Dedifferentiated amniotic fluid mesenchymal stem cell (primary cell): Measurements from ENCODE around the gene STAM2.
A peak's percentile ranks its signal among the peaks of the same experiment; 100 is the strongest.
"Not testable (repeated sequence)": the region's sequence is repeated elsewhere in the genome, so short reads cannot be mapped to it uniquely, and the experiment has no call there.

Experiments used
- DNase-seq: peaks from one replicate; pipeline ENCODE4 v3.0.0-alpha.2; 2016; ENCODE audit errors: extremely low spot score

The STAM2 gene

DNA sequence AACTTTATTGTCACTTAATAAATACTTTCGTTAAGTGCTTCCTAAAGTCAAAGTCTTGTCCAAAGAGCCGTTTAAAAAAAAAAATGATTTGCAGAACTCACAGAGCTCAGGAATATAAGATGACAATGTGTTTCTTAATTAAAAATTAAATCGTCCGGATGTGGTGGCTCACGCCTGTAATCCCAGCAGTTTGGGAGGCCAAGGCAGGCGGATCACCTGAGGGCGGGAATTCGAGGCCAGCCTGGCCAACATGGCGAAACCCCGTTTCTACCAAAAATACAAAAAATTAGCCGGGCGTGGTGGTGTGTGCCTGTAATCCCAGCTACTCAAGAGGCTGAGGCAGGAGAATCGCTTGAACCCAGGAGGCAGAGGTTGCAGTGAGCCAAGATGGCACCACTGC, 68.4 kb downstream of the STAM2 start:
- DNase-seq = not testable (repeated sequence)

DNA sequence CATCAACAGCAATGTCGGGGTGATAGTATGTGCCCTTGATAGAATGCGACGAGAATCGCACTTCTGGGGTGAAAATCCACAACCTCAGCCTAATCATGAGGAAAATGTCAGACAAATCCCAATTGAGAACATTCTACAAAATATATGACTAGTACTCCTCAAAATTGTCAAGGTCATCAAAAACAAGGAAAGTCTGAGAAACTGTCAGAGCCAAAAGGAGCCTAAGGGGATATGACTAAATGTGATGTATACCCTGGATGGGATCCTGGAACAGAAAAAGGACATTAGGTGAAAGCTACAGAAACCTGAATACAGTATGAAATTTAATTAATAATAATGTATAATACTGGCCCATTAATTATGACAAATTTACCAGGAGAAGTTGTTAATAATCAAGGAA, 69.1 kb downstream of the STAM2 start:
- DNase-seq = no peak

DNA sequence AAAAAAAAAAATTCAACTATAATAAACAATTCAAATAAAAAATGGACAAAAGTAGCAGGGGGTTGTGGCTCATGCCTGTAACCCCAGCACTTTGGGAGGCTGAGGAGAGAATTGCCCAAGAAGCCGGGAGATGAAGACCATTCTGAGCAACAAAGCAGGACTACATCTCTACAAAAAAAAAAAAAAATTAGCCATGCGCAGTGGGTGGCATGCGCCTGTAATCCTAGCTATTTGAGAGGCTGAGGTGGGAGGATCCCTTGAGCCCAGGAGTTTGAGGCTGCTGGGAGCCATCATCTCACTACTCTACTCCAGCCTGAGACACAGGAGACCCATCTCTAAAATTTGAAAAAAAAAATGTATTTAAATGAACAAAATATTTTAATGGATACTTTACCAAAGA, 72.3 kb downstream of the STAM2 start:
- no peak for DNase-seq

DNA sequence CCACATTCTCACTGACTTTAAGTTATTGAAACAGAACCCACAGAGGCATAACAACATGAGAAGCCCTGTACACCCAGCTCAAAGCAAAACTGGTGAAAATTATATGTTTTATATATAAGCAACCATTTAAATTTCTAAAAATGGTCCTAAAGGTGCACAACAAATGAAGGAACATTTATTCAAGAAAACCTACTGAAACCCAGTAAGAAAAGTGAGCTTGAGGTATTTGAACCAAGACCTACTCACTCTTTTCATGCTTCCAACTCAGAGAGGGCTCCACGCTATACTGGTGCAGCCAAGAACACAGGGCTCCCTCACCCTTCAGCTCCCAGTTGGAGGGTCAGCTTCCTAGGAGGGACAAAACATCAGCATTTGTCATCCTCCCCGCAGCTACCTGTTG, 74.6 kb downstream of the STAM2 start:
- no peak for DNase-seq

DNA sequence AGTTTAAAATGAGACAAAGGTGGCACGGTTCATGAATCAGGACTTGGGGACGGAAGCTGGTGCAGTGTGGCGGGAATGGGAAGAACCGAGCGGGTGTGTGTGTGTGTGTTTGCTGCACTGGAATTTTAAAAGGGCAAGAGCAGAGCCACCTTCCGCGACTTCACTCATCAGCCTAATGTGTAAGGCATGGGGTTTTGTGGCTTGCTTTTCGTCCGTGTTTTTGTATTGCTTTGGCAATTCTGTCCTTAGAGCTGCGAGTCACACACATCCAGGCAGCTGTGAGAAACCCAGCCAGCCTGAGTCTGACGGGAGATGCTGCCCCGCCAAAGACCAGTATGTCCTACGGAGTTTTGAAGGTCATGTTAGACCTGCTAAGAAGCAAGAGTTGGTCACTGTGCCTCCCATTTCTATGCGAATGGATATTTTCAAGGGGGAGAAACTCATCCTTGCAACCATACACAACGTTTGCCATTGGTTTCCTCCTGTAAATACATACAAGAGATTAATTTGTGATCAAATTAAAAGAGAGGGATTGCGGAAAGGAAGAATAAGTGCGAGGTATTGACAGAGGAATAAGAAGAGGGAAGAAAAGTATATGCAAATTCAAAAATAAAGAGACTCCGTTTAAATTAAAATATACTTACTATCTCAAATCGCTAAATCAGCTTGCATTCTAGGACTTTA, 76.1 kb downstream of the STAM2 start:
- DNase-seq = no peak

DNA sequence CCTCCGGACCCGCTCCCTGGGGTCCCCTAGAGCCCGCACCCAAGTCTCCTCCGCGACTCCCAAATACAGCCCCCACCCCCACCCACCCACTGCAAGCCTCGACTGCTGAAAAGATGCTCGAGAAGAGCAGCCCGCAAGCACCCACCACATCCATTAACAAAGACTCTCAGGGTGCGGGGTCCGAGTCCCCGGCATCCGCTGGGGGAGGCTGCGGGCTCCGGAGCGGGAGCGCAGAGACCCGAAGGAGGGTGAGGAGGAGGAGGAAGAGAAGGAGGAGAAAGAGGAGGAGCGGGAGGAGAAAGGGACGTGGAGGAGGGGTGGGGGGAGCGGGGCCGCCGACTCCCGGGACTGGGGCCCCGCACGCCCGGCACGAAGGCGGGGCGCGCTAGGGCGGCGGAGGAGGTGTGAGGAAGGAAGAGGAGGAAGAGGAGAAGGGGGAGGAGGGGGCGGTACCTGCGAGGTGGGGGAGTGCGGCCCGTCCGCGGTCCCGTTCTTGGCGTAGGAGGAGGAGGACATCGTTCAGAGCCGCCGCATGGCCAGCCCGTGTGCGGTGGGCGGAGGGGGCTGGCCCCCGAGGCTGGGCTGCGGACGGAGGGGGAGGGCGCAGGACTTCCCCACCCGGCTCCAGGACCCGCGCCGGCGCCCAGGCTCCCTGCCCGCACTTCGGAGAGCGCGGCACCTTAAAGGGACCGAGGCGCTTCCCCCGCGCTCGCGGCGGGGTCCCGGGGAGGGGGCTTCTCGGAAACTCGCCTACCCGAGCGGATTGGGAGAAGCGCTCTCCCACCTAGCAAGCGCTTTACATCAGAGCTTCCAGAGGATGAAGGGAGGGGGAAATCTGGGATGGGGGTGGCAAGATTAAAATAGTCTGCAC, 76.8 kb downstream of the STAM2 start, which contains the start of gene CACNB4:
Gene CACNB4 (minus strand): TSS at position 549 of the 871 bp plus-strand sequence.
- DNase-seq = no peak

DNA sequence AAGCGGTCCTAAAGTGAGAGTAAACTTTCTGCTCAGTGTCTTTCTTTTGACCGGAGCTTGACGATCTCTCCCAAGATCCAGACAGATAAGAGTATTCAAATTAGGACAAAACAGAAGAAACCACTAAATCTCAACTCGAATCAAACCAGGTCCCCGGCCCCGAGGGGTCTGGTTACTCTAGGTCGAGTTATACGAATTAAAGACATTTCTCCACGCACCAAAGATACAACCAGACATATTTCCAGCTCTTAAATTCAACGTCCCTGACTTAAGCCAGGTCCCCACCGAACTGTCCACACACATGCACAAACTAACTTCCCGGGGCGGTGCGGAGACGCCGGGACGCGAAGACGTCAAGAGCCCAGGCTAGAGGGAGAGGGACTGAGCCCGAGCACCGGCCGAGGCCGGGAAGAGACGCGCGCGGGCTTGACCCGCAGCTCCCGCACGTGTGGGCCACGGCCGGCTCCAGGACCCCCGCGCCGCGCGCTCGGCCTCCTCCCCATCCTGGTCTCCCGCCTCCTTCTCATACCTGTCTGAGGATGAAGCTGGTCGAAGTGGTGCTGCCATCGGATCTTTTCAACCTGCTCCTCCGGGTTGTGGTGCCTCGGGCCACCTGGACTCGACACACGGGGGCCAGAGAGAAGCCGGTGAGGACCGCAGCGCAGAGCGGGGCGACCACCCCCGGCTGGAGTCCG, 77.6 kb downstream of the STAM2 start:
- peak; percentile 26 for DNase-seq

DNA sequence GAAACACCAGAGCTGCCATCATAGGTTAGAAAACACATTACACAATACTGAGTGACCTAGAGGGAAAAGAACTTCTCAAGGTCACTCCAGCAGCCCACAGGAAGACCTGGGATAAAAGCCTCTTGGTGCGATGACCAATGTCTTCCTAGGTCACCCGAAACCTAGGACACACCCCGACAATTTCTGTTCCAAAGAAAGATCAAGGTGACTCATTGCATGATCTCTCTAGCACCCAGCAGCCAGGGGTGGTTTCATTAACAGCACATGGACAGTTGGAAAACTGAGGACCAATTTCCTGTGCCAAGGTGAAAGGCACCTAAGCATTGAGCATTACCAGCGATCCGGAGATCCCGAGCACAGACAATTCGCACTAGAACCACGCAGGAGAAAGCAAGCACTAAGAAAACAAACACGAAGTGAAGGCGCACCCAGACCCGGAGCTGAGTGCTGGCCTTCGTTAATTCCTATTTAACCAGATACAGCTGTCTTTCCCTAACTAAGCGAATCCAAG, 78.2 kb downstream of the STAM2 start:
- DNase-seq = peak; percentile 49

DNA sequence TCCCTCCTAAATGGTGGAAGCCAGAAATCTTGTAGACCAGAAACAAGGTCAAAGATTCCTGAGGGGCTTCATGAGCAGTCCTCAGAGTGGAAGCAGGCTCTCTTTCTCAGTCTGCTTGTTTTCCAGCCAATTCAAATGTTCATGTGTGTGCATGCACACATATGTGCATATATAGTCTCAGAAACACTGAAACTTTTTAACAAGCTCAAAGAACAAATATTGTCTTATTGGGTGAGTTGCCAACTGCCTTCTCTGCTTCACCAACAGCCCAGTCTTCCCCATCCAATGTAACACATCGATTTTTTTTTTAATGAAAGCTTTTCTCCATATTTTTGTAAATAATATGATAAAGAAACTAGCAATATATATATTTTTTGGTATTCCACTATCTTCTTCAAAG, 80.4 kb downstream of the STAM2 start:
- no peak for DNase-seq

DNA sequence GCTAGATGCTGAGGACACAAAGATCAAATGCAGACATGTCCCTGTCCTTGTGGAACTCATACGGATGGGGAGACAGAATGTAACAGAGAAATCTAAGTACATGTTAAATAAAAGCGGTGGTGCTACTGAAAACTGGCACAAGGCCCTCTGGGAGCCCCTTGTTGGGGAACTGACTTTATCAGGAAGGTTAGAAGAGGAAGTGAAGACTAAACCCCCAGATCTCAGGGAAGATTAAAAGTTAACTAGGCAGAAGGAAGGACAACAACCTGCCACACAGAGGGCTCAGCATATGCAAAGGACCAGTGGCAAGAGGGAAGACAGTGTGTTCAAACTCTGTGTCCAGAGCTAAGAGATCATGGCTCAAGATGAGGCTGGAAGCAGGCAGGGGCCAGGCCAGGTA, 81.5 kb downstream of the STAM2 start:
- no peak for DNase-seq

DNA sequence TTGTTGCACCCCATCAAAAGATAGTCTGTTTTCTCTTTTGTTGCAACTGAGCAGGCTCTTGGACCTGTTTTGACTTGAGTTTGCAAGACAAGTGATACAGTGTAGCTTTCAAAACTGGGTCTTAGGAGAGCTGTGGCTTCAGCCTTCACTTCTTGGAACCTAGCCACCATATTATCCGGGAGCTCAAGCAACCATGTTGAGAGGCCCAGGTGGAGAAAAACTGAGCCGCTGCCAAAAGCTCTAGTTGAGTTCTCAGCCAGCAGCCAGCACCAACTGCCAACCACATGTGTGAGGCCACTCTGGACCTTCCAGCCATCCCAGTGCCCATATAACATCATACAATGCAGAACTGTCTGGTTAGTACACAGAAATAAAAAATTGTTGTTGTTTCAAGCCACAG, 82.1 kb downstream of the STAM2 start:
- DNase-seq = no peak

DNA sequence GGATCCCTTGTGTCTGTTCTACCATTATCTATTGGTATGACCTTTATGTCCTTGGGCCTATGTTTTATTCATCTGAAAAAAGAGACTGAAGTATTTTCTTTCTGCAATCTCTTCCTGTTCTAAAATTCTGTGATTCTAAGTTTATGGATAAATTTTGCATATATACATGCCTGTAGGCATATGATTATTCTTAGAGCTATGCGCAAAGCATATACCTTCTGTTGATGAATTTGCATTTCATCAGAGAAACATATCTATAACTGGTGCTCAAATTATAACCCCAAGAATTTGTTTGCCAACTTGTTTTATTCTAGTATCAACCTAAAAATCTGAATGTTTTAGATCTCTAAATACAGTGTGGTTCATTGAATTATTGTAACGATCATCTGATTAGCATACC, 83.5 kb downstream of the STAM2 start:
- no peak for DNase-seq

DNA sequence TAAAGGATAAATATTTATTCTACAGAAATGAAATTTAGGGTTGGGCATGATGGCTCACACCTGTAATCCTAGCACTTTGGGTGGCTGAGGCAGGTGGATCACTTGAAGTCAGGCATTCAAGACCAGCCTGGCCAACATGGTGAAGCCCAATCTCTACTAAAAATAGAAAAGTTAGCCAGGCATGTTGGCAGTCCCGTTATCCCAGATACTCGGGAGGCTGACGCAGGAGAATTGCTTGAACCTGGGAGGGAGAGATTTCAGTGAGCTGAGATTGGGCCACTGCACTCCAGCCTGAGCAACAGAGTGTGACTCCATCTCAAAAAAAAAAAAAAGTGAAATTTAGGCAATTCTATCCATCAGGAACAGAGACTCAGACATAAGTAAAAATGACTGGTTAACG, 84.8 kb downstream of the STAM2 start:
- not testable (repeated sequence) for DNase-seq

DNA sequence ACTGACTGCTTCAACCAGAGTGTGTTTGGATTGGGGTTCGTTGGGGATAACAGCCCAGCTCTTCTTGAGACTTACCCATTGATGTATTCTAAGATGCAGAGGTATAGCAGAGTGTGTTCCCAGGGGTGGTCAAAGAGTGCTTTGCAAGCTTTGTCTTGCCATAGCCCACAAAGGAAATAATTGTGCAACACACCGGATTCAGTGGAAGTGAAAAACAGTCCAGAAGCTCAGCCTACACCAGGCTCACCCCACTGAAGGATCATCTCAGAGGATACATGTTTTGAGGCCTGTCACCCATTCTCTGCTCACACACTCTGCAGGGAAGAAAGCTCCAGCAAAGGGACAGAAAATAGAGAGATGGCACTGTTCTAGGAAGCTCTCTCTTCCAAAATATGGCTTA, 86.3 kb downstream of the STAM2 start:
- no peak for DNase-seq

DNA sequence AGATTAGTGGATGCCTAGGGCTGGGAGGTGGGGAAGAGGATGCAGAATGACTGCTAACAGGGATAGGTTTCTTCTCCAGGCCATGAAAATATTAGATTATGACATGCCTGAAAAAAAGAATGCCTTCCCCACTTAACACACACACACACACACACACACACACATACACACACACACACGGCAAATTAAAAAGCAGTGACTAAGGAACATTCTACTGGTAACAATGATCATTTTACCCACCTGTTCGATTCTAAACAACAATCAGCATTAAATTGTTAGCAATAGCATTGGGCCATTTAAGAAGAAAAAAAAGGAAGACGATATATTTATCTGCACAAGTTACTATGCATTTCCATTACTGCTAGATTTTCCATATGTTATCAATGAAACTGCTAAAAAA, 87.6 kb downstream of the STAM2 start:
- no peak for DNase-seq

DNA sequence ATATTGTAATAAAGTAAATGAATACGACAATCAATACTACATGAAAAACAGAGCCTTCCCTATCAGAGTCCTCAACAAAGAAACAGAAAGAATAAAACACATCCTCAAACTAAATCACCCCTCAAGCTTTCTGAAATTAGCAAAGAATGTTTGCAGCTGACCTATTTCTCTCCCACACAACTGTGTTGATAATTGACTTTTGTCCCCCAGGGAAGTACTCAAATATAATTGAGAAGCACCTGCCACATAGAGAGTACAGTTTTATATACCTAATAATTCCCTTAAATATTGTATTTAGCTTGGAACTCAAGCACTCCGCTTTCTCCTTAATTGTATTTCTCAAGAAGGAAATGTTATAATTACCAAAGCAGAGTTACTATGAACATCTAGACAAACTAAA, 89.3 kb downstream of the STAM2 start:
- no peak for DNase-seq

DNA sequence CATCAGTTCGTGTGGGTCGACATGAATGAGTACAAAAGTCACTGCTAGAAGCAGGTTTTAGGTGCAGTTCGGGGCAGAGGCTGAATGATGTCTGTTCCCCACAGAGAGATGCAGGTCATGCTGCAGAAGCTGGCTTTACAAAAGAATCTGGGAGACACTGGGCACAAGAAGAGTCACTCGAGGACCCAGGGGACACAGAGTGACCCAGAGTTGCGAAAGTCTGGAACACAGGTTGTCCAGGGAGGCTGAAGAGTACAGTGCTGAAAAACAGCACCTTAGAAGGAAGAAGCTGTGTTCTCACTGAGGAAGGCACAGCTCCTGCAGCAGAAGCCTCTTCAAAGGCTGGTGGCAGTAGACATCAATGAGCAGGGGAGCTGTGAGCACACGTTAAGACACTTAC, 91.5 kb downstream of the STAM2 start:
- DNase-seq = no peak

DNA sequence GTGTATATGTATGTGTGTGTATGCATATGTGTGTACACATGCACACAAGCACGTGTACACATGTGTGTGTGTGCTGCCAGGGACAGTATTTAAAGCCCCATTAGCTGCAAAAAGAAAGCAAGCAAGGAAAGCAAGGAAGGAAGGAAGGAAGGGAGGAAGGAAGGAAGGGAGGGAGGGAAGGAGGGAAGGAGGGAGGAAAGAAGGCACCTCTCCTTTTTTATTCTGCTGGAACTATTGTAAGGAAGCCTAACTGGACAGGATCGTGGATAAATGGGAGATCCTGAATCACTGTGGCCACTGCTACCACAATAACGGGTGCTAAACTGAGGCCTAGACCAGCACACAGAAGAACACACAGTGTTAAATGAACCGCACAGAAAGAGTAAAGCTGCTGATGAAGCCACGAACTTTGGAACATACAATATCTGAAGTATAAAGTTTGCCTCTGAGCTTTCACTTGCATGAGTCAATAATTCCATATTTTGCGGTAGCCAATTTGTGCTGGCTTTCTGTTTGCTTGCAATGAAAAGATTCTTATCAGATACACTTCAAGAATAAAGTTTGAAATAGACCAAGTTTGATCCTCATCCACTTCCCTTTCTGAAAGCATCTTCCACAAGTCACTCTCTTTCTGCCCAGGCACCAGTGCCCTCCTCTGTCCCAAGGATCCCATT, 92.2 kb downstream of the STAM2 start:
- no peak for DNase-seq

DNA sequence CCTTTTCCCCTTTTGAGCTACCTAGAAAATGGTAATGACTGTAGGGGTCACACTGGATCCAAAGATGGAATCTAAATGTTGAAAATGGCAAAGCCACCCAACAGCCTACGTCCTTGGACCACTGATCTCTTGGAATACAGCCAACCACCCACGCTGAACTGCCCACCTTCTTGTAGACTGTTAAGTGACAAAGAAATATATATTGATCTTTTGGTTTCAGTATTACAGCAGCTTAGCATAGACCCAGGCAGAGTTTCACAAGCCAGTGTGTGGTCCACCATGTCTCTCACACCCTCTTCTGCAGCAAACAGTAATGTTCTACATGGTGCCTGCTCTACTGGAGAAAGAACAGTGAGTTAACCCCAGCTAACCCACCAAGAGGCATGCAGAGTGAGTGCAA, 96.9 kb downstream of the STAM2 start:
- DNase-seq = no peak

DNA sequence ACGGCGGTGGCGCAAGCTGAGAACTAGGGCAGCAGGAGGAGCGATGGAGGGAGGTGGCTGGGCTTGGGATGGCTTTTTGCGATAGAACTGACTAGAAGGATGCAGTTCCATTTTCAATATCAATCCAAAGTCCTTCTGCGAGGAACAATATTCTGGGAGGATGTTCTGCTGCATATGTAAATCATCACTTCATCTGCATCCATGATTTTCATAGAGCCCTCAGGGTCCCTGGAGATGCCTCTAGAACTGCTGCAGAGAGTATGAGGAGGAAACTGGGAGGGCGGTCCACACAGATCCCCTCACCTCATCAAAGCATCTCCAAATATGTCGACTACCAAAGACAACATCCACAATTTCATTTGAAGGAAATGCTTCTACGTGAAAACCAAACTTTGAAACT, 97.5 kb downstream of the STAM2 start:
- DNase-seq = no peak

DNA sequence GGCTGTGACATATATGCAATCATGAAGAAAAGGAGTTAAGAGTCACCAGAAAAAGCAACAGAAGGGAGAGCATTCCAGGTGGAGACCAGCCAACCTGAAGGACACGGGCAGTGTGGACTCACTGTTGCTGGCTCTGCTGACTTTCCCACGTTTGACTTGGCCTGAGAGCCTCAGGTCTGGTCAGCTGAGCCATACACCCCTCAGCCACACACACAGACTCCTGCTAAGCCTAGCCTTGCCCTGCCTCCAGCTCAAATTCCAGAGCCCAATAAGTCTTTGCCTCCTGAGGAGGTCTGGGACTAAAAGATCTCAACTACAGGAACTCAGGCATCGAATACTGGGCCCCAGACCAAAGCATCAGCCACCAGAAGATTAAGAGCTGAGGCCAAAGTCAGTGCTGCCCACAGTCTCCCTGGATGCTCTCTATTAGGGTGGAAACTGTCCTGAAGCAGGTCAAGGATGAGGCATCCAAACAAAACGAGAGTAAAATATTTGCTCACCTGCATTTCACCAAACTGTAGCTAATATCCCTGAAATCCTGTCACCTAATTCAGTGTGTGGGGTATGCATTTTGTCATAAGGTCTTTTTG, 100.0 kb downstream of the STAM2 start:
- DNase-seq = no peak

DNA sequence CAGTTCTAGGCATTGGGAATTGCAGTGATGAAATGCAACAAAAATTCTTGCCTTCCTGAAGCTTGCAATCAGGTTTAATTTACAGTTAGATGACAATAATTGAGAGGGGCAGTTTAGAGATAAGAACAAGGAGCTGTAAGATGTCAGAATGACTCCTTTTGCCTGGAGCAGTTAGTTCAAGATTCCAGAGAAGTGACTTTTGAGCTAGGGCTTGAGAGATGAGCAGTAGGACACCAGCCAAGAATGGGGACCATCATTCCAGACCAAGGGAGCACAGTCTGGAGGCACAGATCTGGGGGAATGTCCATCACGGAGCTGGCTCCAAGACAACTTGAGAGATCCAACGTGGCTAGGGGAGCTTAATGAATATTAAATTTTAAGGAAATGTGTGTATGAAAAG, 103.6 kb downstream of the STAM2 start:
- peak; percentile 28 for DNase-seq
